Stimulated activated CD8-positive, alpha-beta memory T cell treated with anti-CD3 and anti-CD28 coated beads, Interleukin-12 subunit alpha, Interleukin-12 subunit beta, amount 100 ng/mL, for 4 hours (primary cell): ENCODE measurements around the gene SYNE3.
A peak's percentile ranks its signal among the peaks of the same experiment; 100 is the strongest.
"Not testable (repeated sequence)": the region's sequence is repeated elsewhere in the genome, so short reads cannot be mapped to it uniquely, and the experiment has no call there.

Experiments used
- DNase-seq: peaks from one replicate; pipeline ENCODE4 v3.0.0-alpha.2; 2020; ENCODE audit warnings: low read depth

Gene SYNE3

DNA sequence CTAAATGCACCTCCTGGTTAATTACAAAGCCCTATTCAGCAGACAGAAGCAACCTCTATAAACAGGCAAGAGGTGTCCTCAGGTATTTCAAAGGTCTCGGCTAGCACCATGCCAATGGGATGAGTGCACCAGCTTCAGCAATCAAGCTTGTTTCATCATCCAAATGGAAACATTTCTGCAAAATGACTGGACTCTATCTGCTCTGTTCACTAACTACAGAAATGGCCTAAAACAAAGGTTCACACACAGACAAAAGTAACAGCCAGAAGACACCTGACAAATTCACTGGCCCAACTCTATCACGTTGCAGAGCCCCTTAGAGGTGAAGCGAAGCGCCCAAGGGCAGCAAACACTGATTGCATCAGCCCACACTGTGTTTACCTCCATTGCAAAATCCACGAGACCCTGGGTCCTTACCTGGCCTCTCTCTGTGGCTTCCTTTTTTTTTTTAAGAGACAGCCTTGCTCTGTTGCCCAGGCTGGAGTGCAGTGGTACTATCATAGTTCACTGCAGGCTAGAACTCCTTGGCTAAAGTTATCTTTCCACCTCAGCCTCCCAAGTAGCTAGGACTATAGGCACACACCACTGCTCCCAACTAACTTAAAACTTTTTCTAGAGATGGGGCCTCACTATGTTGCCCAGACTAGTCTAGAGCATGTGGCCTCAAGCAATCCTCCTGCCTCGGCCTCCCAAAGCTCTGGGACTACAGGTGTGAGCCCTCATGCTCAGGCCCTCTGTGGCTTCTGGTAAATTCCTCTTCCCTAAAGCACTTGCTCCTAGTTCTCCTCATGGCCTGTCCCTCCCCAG lies 8.5 kb upstream of the SYNE3 start:
- DNase-seq, result no peak

DNA sequence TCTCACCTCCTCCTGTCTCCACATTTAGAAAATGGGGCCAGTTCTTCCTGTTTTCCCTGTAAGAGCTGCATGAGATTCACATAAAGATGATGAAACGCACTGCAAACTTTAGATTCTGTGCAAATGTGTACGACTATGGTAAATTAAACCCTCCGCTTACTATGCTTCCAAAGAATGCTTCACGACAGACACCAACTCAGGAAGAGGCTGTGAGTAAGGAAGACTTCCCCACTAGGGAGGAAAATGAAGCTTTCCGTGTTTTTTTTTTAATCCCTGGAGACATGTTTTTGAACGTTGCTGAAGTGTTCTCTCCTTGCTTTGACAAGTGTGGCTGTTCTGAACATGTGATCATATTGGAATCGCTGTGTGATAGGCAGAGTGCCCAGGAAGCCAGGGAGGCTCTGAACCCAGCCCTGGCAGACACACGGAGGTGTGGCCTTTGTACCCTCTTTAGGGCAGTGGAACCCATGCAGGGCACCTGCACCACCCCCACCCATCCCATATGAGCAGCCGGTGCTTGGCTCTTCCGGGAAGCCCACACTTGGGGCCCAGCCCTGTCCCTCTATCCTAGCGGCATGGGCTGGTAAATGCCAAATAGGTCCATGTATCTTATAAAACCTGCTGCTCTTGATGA lies 7.5 kb upstream of the SYNE3 start:
- no peak for DNase-seq

DNA sequence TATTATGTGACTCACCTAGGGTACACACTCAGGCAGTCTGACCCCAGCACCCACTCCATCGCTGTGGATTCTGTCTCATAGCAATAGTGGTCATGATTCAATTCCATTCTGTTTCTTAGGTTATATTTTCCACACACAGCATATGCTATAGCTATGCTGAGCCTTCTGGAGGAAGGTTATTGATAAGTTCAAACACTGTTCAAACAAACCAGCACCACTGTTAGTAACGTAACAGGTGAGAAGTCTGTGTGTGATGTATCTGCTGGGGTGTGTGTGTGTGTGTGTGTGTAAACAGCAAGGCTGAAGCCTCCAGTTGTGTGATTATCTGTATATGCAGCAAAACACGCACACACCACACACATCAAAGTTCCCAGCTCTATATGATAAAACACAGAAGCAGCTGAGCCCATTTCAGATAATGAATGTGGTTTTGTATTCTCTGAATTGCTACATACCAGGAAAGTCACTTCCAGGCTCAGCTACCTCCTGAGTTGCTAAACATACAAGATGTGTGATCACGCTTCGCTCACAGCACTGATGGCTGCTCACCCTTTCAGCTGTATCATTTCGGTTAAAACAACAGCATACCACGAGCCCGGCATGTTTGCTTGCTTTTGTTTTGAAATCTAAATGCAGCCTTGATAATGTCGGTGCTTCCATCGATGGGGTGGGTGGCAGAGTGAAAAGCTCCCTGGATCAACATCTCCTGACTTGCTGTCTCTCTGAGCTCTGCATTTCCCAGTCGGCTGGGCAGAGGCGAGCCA lies 6.8 kb upstream of the SYNE3 start:
- DNase-seq, result no peak

DNA sequence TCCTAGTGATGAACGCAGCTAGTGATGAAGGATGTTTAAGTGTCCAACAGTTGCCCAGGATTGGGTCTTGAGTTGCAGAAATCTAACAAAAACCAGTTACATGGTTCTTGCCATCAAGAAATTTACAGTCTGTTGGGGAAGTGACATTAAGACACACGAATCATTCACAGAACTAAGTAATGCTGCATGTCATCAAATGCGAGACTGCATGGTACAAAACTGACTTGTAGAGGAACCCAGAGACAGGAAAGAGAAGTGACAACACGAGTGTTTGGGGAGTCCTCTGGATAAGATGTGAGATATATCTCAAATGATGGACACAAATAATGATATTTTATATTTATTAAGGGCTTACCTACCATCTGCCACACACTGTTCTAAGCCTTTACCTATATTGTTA lies 6.1 kb upstream of the SYNE3 start:
- DNase-seq, result no peak

DNA sequence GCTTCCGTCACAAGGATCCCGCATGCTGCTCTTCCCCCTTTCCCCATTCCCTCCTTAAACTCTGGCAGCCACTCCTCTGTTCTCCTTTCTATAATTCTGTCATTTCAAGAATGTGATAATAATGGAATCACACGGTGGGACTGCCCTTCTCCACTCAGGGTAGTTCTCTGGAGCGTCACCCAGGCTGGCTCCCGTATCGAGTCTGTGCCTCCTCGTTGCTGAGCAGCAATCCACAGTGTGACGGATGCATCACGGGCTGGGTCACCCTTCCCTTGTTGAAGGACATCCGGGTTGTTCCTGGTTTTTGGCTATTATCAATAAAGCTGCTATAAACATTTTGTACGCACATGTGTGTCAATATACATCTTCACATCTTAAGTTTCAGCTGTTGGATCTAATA lies 5.7 kb upstream of the SYNE3 start:
- no peak for DNase-seq

DNA sequence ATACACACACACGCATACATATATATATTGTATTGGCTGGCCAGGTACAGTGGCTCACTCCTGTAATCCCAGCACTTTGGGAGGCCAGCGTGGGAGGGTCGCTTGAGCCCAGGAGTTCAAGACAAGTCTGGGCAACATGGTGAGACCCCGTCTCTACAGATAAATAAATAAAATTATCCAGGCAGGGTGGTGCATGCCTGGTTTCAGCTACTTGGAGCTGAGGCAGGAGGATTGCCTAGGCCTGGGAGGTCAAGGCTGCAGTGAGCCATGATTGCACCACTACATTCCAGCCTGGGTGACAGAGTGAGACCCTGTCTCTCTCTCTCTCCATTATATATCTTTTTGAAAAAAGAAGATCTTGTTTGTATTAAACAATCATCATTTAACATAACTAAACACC lies 4.6 kb upstream of the SYNE3 start:
- DNase-seq, result no peak

DNA sequence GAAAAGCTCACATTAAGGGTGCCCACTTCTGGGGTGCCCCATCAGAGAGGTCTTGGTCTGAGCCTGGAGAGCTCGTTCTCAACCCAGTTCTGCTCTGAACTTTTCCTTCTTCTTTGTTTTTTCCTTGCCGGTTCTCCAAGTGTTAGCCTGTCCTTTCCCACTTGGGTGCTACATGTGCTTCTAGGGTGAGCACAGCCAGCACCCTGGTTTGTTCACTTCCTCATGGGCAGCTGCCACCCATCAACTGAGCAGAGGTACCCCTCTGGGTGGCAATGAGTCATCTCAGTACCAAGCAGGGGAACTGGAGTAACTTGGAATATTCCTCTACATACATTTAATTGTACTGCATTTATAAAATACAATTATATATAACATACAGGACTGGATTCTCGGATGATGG lies 3.9 kb upstream of the SYNE3 start:
- no peak for DNase-seq

DNA sequence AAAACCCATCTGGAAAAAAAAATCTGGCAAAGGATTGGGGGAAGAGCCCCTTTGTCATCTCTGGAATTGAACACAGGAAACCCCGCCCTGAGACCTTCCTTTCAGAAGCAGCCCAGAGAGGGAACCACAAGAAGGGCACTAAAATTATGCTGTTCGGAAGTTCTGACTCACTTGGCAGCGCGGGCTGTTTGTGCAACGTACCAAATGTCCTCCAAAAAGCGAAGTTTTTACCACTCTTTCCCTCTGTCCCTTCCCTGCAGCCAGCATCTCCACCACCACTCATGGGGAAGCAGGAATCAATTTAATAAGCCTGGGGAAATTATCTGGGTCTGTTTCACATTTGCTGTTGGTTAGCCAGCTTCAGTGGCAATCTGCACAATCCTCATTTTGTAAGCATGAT lies 3.2 kb upstream of the SYNE3 start:
- peak; percentile 49 for DNase-seq

DNA sequence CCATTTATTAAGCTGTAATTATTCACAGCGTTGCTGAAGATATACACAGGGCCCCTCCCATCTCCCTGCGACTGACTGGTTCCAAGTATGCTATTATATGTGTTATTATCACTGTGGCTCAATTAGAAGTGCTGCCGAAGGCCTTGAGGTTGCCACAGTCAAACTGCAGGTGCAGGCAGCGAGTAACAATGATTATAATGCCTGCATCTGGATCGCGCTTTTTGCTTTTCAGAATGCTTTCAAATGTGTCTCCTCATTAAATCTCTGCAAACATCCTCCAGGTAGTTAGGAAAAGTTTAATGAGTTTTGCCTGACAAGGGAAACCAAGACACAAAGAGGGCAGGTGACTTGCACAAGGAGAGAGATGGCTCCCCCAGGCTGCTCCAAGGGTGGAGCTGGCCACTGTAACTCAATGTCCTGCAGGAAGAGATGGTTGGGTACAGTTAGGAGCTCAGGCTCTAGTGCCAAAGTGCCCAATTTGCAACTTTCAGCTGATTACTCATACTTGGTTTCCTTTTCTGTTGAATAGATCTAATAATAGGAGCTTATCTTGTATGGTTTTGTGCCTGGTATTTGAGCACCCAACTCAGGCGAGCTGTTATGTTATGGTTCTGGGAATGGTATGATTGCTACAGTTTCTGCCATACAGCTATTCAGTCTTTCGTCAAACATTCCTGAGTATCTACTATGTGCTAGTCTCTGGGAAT lies 1.7 kb upstream of the SYNE3 start:
- DNase-seq, result no peak

DNA sequence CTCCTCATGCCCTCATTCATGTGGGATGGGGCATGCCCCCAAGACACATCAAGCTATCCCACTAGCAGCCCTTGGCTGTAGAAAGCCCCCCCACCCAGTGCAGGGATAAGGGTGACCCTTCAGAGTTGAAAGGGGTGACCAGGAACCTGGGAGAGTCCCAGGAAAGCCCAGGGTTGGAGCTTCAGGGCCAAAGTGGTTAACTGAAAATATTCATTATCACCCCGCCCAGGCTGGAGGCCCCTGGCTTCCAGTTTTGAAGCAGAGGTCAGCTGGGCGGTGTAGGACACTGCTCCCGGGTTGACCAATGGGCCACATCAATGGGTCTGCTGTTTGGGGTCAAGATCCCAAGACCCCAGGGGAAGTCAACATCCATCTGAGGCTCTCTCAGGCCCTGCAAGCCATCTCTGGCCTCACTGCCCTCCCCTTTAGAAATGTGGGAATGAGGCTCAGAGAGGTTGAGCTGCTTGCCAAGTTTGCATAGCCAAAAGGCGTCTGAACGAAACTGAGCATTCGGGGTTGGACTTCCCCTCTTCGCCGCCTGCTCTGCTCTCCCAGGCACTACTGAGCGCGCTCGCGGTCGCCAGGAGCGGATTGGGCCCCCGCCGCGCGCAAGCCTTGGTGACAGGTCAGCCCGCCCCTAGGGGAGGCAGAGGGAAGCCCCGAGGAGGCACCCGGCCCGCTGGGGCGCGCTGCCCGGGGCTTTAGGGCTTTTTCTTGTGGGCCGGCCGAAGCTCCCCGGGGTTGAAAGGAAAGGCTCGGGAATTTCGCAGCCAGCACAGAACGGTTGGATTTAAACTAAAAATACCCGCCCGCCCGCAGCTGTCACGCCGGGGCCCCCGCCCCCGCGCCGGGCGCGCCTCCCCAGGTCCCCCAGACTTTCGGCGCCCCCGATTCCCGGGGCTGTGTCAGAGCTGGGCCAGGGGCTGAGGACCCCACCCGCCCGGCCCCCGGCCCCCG lies 576 bp downstream of the SYNE3 start:
- DNase-seq, result peak; percentile 68

DNA sequence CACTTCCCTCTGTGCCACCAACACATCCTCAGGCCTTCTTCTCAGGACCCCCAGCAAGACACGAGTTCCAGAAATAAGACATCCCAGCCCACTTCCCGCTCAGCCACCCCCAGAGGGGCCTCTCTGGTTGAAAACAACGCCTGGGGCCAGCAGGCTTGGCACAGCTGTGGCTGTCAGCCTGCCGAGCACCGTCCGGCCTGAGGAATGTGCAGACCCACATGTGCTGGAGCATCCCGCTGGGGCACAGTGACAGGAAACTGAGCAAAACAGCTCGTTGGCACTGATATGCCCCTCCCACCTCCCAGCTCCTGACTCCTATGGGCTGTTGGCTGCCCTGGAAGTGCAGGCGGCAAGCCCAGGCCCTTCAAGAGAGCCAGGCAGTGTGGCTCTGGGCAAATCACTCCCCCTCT lies 1.4 kb downstream of the SYNE3 start:
- DNase-seq, result no peak

DNA sequence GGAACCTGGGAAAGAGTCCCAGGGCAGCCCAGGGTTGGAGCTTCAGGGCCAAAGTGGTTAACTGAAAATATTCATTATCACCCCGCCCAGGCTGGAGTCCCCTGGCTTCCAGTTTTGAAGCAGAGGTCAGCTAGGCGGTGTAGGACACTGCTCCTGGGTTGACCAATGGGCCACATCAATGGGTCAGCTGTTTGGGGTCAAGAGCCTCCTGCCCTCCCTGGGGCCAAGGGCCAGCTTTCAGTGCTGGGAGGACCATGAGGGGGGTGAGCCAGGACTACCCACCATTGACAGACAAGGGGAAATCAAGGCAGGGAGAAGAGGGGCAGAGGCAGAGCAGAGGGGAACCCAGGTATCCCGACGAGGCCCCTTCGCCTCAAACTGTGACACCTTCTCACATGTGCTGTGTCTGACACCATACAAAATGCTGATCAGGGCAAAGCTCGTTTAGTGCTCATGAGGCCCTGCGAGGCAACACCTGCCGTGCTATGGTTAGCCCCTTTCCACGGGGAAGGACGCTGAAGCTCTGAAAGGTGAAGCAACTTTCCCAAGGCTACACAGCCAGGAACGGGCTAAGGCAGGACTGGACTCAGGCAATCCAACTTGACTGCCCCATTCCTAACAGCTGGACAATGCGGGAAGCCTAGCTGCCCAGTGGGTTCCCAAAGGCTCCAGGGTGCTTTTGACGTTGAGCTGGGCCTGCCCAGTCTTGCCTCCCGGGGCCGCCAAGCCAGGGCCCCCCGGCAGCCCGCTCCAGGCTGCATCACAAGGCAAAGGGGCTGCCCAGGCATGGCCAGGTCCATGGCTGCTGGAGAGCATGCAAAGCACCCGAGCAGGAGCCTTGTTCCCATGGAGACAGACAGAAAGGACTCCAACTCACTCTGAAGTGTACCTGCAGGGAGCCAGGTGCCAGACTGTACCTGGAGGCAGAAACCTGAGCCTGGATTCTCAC lies 2.0 kb downstream of the SYNE3 start:
- DNase-seq, result no peak

DNA sequence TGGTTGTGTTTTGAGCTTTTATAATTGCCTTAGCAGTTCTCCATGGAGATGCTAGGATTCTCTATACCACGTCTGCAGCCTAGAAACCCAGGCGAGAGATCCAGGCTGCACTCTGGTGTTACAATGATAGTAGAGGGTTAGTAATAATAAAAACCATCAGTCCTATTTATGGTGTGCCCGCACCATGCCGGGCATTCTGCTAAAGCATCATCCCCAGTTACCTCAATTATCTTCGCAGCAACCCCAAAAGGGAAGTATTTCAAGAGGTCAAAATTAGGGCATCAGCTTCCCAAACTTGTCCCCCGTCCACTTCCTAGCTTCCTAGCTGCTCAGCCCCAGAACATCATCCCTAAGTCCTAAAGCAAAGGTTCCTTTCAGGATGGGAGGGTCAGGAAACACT lies 3.2 kb downstream of the SYNE3 start:
- DNase-seq, result no peak

DNA sequence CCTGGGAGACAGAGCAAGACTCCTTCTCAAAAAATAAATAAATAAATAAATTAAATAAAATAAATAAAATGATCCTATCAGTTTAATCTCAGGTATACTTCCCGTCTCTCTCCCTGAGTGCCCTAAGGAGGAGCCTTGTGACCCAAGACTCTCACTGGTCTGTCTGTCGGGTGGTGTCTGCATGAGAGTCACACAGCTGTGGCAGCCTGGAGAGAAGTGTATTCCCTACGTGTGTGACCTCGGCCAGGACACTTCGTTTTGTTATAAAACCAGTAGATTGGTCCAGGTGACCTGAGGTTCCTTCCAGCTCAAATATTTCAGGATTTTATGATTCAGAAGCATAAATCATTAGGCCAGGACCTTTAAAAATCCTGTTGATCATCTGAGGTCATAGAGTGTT lies 4.8 kb downstream of the SYNE3 start:
- DNase-seq, result no peak

DNA sequence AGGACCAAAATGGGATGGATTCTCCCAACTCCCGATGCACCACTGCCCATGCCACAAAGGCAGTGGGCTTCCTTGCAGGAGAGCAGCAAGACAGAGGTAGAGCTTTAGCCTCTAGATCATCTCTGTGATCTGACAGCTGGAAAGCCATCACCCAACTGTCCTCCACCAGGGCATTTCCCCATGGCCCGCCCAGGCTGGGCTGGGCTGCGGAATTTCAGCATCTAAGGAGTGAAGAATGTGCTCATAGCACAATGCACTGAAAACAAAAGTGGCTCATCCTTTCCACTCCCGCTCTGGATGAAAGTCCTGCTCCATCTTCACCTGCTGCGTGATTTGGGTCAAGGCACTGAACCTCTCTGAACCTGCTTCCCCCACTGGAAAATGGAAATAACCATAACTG lies 5.6 kb downstream of the SYNE3 start:
- DNase-seq, result no peak

DNA sequence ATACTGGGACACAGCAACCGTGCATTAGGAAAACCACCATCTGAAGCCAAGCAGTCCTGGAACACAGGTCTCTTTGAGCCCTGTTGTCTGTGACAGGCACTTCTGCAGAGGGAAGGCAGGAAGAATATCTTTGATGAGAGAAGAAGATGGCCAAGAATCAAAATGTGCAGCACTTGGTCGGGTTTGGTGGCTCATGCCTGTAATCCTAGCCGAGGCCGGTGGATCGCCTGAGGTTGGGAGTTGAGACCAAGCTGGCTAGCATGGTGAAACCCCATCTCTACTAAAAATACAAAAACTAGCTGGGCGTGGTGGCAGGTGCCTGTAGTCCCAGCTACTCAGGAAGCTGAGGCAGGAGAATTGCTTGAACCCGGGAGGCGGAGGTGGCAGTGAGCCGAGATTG lies 6.1 kb downstream of the SYNE3 start:
- DNase-seq, result not testable (repeated sequence)

DNA sequence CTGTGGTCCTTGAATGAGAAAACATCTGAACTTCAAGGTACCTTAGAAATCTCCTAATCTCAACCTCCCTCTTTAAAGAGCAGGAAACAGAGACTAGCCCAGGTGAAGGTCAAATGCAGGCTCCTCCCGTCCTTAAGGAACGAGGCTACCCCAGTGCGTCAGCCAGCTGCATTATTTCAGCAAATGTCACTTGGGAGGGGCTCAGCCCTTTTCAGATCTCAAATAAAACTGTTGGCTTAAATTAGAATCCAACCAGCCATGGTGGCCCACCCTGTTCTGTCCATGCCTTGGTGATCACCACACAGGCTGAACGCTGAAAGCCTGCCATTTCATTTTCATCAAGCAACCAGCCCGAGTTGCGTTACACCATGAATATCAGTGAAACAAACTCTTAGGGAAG lies 7.0 kb downstream of the SYNE3 start:
- no peak for DNase-seq

DNA sequence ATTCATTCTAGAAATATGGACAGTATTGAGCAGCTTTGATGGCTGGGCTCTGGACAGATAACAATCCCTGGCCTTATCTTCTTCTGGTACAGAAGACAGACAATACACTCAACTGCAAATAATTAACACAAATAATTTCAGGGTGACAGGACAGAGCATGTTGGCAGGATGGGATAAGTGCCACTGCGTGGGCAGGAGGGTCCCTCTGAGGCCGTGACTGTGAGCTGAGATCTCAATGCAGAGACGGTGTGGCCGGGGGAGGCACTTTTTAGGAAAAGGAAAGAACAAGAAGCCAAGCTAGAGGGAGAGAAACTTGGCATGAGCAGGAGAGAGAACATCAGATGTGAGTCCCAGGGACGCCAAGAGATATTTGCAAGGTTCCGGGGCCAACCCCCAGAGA lies 8.1 kb downstream of the SYNE3 start:
- no peak for DNase-seq

DNA sequence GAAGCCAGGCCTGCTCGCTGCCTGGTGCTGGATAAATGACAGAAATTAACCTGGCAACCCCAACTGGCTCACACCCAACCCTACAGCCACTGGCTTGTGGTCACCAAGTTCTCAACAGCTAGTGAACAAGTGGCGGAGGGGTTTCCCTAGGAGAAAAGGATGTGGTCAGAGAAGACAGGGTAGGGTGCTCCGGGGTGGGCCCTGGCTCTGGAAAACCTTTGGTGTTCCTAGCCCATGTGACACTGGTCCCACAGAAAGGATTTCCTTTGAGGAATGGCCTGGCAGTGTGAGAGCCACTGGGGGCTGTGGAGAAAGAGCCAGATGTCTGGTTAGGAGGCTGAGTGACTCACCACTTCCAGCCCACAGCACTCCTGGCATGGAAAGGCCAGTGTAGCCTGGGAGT lies 8.7 kb downstream of the SYNE3 start:
- DNase-seq, result no peak

DNA sequence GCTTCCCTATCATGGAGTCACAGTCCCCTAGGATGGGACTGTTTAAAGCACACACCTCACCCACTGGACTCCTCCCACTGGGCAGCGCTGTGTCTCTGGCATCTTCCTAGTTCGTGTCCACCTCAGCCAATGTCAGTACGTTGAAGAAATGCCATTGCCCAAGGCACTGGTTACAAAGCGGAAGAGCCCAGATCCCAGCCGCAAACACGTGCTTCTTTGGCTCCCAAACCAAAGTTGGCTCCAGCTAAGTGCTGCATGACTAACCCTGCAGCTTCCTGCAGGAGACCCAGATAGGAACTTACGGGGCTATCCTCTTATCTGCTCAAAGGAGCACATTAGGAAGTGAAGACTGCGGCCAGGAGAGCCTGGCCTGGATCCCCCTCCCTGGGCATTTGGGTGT lies 9.3 kb downstream of the SYNE3 start:
- no peak for DNase-seq
